ENCODE measurements around the gene CDYL2. TPM values are rescaled to one million over a fixed set of nuclear protein-coding genes. Genes with fewer than 3 reads are reported as not detected.

The CDYL2 gene
- polyA plus RNA-seq, 1 of the 3 experiments (the other 2 are of a cell fraction), result 0.03 TPM

GRCh38 chr16:80804056-80804525 lies 307 bp downstream of the CDYL2 start:
- no peak overlapping the region for H3K27ac ChIP-seq (ENCODE audit: low read depth in 2 of 2, low read length in 1 of 2)
- H3K27me3 ChIP-seq (ENCODE audit: insufficient read depth), result no peaks in the 10 kb centered on the region
- under 1% methylated on average over 17 of the region's 80 CpGs for WGBS (ENCODE audit: low lambda C conversion rate)
- H2AFZ ChIP-seq (ENCODE audit: low read depth), result no peak overlapping the region
- H4K20me1 ChIP-seq (ENCODE audit: insufficient read depth), result no peaks in the 10 kb centered on the region
- DNase-seq, result peak; percentile 78
- no peaks in the 10 kb centered on the region for H3K79me2 ChIP-seq (ENCODE audit: insufficient read depth)
- H3K4me1 ChIP-seq (ENCODE audit: control insufficient read depth in 1 of 2, insufficient read depth in 2 of 2, low read depth in 1 of 2, low read length in 1 of 2), result peaks cover 0 to 7% of the 10 kb centered on the region in 2 experiments; a peak in 1 of 4 replicates
- H3K36me3 ChIP-seq (replicated peaks in 1 of 2; ENCODE audit: control insufficient read depth in 1 of 2, insufficient read depth in 2 of 2, low read length in 1 of 2), result no peaks in the 10 kb centered on the region
- H3K4me3 ChIP-seq (ENCODE audit: low read depth in 2 of 2, low read length in 1 of 2), result peak overlapping the region; percentile 57 to 59; a peak in 3 of 4 replicates
- ChIA-PET CTCF (interaction anchor here (1.0 kb wide), 1 partner anchor 21 kb away, joined by 3 read pairs; no protein-coding TSS in a partner anchor), POLR2A (no interaction called here)
- no peak overlapping the region for H3K9ac ChIP-seq
- peak overlapping the region; percentile 52; the same call in 1 of the 2 replicates for H3K4me2 ChIP-seq
- peaks cover 3% of the 10 kb centered on the region for H3F3A ChIP-seq (replicated peaks; ENCODE audit: insufficient read depth)
- H3K9me2 ChIP-seq, result no peaks in the 10 kb centered on the region
- TF ChIP-seq CHD2 (IDR thresholded peaks at IDR 0.05; ENCODE audit: low read length, partially characterized antibody) (no peak), NRF1 (IDR thresholded peaks at IDR 0.05; ENCODE audit: low read depth, low read length) (0 out of 2 replicates have a peak, but pooled peaks have one; percentile 14), FOXM1 (IDR thresholded peaks at IDR 0.05; ENCODE audit: low read depth) (no peak)
- H3K9me3 ChIP-seq, result no peaks in the 10 kb centered on the region

- DNase-seq, result peak; percentile 66
- WGBS (ENCODE audit: low lambda C conversion rate), result 9% methylated on average over 28 of the region's 87 CpGs
These were observed 901 bp downstream of the CDYL2 start for GRCh38 chr16:80803339-80804055.

More at GRCh38 chr16:80803339-80804055, 901 bp downstream of the CDYL2 start:
- peaks cover 3% of the 10 kb centered on the region for H3F3A ChIP-seq (replicated peaks; ENCODE audit: insufficient read depth)
- H3K9ac ChIP-seq, result no peak overlapping the region
- no peaks in the 10 kb centered on the region for H3K9me2 ChIP-seq
- H3K79me2 ChIP-seq (ENCODE audit: insufficient read depth), result no peaks in the 10 kb centered on the region
- CTCF ChIA-PET, result no interaction called here
- no peaks in the 10 kb centered on the region for H3K9me3 ChIP-seq
- H3K36me3 ChIP-seq (replicated peaks in 1 of 2; ENCODE audit: control insufficient read depth in 1 of 2, insufficient read depth in 2 of 2, low read length in 1 of 2), result no peaks in the 10 kb centered on the region
- H3K4me1 ChIP-seq (ENCODE audit: control insufficient read depth in 1 of 2, insufficient read depth in 2 of 2, low read depth in 1 of 2, low read length in 1 of 2), result peaks cover 0 to 7% of the 10 kb centered on the region in 2 experiments; a peak in 1 of 4 replicates
- H3K4me3 ChIP-seq (ENCODE audit: low read depth in 2 of 2, low read length in 1 of 2), result peak overlapping the region in 1 of 2 experiments; percentile 57; a peak in 3 of 4 replicates
- TF ChIP-seq SMC3 (IDR thresholded peaks at IDR 0.05; ENCODE audit: low read depth, low read length) (no peak), EP300 (IDR thresholded peaks at IDR 0.05; ENCODE audit: borderline replicate concordance in 1 of 2, low read depth in 1 of 2, low read length in 1 of 2) (no peak), CHD2 (IDR thresholded peaks at IDR 0.05; ENCODE audit: low read length, partially characterized antibody) (no peak), EZH2phosphoT487 (IDR thresholded peaks at IDR 0.05; ENCODE audit: borderline replicate concordance, low read depth) (no peak), TAF1 (IDR thresholded peaks at IDR 0.05; ENCODE audit: borderline replicate concordance, low read depth, low read length) (no peak)
- TF ChIP-seq, protein P1, sequence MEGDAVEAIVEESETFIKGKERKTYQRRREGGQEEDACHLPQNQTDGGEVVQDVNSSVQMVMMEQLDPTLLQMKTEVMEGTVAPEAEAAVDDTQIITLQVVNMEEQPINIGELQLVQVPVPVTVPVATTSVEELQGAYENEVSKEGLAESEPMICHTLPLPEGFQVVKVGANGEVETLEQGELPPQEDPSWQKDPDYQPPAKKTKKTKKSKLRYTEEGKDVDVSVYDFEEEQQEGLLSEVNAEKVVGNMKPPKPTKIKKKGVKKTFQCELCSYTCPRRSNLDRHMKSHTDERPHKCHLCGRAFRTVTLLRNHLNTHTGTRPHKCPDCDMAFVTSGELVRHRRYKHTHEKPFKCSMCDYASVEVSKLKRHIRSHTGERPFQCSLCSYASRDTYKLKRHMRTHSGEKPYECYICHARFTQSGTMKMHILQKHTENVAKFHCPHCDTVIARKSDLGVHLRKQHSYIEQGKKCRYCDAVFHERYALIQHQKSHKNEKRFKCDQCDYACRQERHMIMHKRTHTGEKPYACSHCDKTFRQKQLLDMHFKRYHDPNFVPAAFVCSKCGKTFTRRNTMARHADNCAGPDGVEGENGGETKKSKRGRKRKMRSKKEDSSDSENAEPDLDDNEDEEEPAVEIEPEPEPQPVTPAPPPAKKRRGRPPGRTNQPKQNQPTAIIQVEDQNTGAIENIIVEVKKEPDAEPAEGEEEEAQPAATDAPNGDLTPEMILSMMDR (IDR thresholded peaks at IDR 0.05), result peak; percentile 53
- TF ChIP-seq, protein P2, sequence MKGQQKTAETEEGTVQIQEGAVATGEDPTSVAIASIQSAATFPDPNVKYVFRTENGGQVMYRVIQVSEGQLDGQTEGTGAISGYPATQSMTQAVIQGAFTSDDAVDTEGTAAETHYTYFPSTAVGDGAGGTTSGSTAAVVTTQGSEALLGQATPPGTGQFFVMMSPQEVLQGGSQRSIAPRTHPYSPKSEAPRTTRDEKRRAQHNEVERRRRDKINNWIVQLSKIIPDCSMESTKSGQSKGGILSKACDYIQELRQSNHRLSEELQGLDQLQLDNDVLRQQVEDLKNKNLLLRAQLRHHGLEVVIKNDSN (IDR thresholded peaks at IDR 0.05; ENCODE audit: borderline replicate concordance, low read depth), result no peak
- H4K20me1 ChIP-seq (ENCODE audit: insufficient read depth), result no peaks in the 10 kb centered on the region
- no peak overlapping the region for H2AFZ ChIP-seq (ENCODE audit: low read depth)
- H3K27ac ChIP-seq (ENCODE audit: low read depth in 2 of 2, low read length in 1 of 2), result no peak overlapping the region
- H3K4me2 ChIP-seq, result no peak overlapping the region
- POLR2A ChIA-PET, result no interaction called here
- no peaks in the 10 kb centered on the region for H3K27me3 ChIP-seq (ENCODE audit: insufficient read depth)
